ENCODE results near the gene CTSL.

CTSL gene

GRCh38 chr9:87725900-87726709 lies at the start of gene CTSL:
Gene CTSL, plus strand, starts transcription at chr9:87726119. Its CDS starts 1,485 bp downstream, at chr9:87727604.
- H3K4me3 ChIP-seq (ENCODE audit: low read length) = no peak within 1 kb of the TSS
- H3F3A ChIP-seq (ENCODE audit: control insufficient read depth, insufficient read depth) = no peaks in the 10 kb centered on the region
- H3K4me1 ChIP-seq (ENCODE audit: control insufficient read depth, low read length) = no peaks in the 10 kb centered on the region
- no peaks in the 10 kb centered on the region for H3K36me3 ChIP-seq (ENCODE audit: control insufficient read depth, low read length)
- H3K27ac ChIP-seq (ENCODE audit: low read depth, low read length) = no peak within 1 kb of the TSS
- H3K79me2 ChIP-seq (ENCODE audit: control insufficient read depth, low read length) = no peaks in the 10 kb centered on the region
- no peaks in the 10 kb centered on the region for H3K27me3 ChIP-seq (ENCODE audit: control insufficient read depth, low read length)
- no peaks in the 10 kb centered on the region for H4K20me1 ChIP-seq (ENCODE audit: control insufficient read depth, insufficient read depth, low read depth, low read length)
- TF ChIP-seq EZH2phosphoT487 (IDR thresholded peaks at IDR 0.05; ENCODE audit: borderline replicate concordance, low read length) = no peak
- no peak within 1 kb of the TSS for H3K4me2 ChIP-seq (ENCODE audit: low read length)
- peaks cover 7% of the 10 kb centered on the region; the same call in 1 of the 2 replicates for H3K9me3 ChIP-seq (ENCODE audit: control insufficient read depth, insufficient read depth, low read length)
- H3K9me2 ChIP-seq (replicated peaks; ENCODE audit: control insufficient read depth, low read length) = no peaks in the 10 kb centered on the region

- Histone ChIP-seq H3K79me2 (ENCODE audit: control insufficient read depth, low read length) (no peaks in the 10 kb centered on the region), H3K9me3 (ENCODE audit: control insufficient read depth, insufficient read depth, low read length) (no peaks in the 10 kb centered on the region), H4K20me1 (ENCODE audit: control insufficient read depth, insufficient read depth, low read depth, low read length) (no peaks in the 10 kb centered on the region), H3K27me3 (ENCODE audit: control insufficient read depth, low read length) (no peaks in the 10 kb centered on the region), H3F3A (ENCODE audit: control insufficient read depth, insufficient read depth) (no peaks in the 10 kb centered on the region), H3K4me1 (ENCODE audit: control insufficient read depth, low read length) (no peaks in the 10 kb centered on the region), H3K27ac (ENCODE audit: low read depth, low read length) (no peak overlapping the region), H3K36me3 (ENCODE audit: control insufficient read depth, low read length) (no peaks in the 10 kb centered on the region), H3K4me2 (ENCODE audit: low read length) (no peak overlapping the region), H3K9me2 (replicated peaks; ENCODE audit: control insufficient read depth, low read length) (no peaks in the 10 kb centered on the region), H3K4me3 (ENCODE audit: low read length) (no peak overlapping the region)
- TF ChIP-seq EZH2phosphoT487 (IDR thresholded peaks at IDR 0.05; ENCODE audit: borderline replicate concordance, low read length) (no peak), CTCF (IDR thresholded peaks at IDR 0.05; ENCODE audit: low read depth, low read length, poor library complexity, severe bottlenecking) (no peak)
These were observed 48.7 kb upstream of the CTSL start for GRCh38 chr9:87676976-87677775.

GRCh38 chr9:87677776-87678587 lies 47.9 kb upstream of the CTSL start:
- TF ChIP-seq CTCF (IDR thresholded peaks at IDR 0.05; ENCODE audit: low read depth, low read length, poor library complexity, severe bottlenecking) = no peak
- no peak for TF ChIP-seq EZH2phosphoT487 (IDR thresholded peaks at IDR 0.05; ENCODE audit: borderline replicate concordance, low read length)
- Histone ChIP-seq H3K4me2 (ENCODE audit: low read length) (no peak overlapping the region), H3K4me1 (ENCODE audit: control insufficient read depth, low read length) (no peaks in the 10 kb centered on the region), H3K4me3 (ENCODE audit: low read length) (no peak overlapping the region), H3K36me3 (ENCODE audit: control insufficient read depth, low read length) (no peaks in the 10 kb centered on the region), H3K27me3 (ENCODE audit: control insufficient read depth, low read length) (no peaks in the 10 kb centered on the region), H3F3A (ENCODE audit: control insufficient read depth, insufficient read depth) (no peaks in the 10 kb centered on the region), H3K9me2 (replicated peaks; ENCODE audit: control insufficient read depth, low read length) (no peaks in the 10 kb centered on the region), H3K9me3 (ENCODE audit: control insufficient read depth, insufficient read depth, low read length) (no peaks in the 10 kb centered on the region), H3K79me2 (ENCODE audit: control insufficient read depth, low read length) (no peaks in the 10 kb centered on the region), H4K20me1 (ENCODE audit: control insufficient read depth, insufficient read depth, low read depth, low read length) (no peaks in the 10 kb centered on the region), H3K27ac (ENCODE audit: low read depth, low read length) (no peak overlapping the region)

Data from DOHH2 (cell line).